HepG2 (cell line): Measurements from ENCODE around the gene STK36. TPM values are rescaled to one million over a fixed set of nuclear protein-coding genes. Genes with fewer than 3 reads are reported as not detected.
A peak's percentile ranks its signal among the peaks of the same experiment; 100 is the strongest.

Source experiments
- CCAR2 ChIP-seq: fragments of 200-400 bp; formaldehyde crosslinking; optimal IDR thresholded peaks from 2 replicates; pipeline ENCODE3; 2018; ENCODE audit warnings: low read depth, mild to moderate bottlenecking, low read length, moderate library complexity
- EZH2 ChIP-seq: conservative IDR thresholded peaks from 2 replicates; pipeline ENCODE4 v1.6.1; 2012; ENCODE audit warnings: mild to moderate bottlenecking, low read depth, low read length, moderate library complexity
- HMGXB4 ChIP-seq, 2 experiments: sonication (generic) in 1 of 2; formaldehyde crosslinking in 1 of 2; IDR thresholded peaks; 2 replicates each; pipeline versions ENCODE4 v1.4.0 to v1.6.1; 2018 to 2020; ENCODE audit warnings: missing genetic modification reagents in 2 of 2, borderline replicate concordance in 1 of 2, low read depth in 1 of 2, mild to moderate bottlenecking in 1 of 2, missing biosample characterization in 1 of 2
- HNF4G ChIP-seq, 2 experiments: sonication (generic) in 1 of 2; formaldehyde crosslinking in 1 of 2; IDR thresholded peaks; 2 replicates each; pipeline versions ENCODE4 v1.4.0 to v1.6.1; 2011 to 2020; ENCODE audit warnings: borderline replicate concordance in 2 of 2, low read depth in 2 of 2, mild to moderate bottlenecking in 2 of 2, low read length in 1 of 2, missing genetic modification reagents in 1 of 2, moderate library complexity in 1 of 2
- KMT2A ChIP-seq: sonication (generic); formaldehyde crosslinking; IDR thresholded peaks from 2 replicates; pipeline ENCODE4 v1.4.0; 2020; ENCODE audit warnings: missing genetic modification reagents
- ONECUT2 ChIP-seq: sonication (generic); formaldehyde crosslinking; IDR thresholded peaks from 2 replicates; pipeline ENCODE4 v1.4.0; 2020; ENCODE audit warnings: missing genetic modification reagents
- ZNF280D ChIP-seq: sonication (generic); formaldehyde crosslinking; IDR thresholded peaks from 2 replicates; pipeline ENCODE4 v1.5.1; 2020; ENCODE audit warnings: mild to moderate bottlenecking, missing genetic modification reagents
- ZNF281 ChIP-seq: sonication (generic); formaldehyde crosslinking; IDR thresholded peaks from 2 replicates; pipeline ENCODE4 v1.4.0; 2020; ENCODE audit warnings: missing genetic modification reagents, borderline replicate concordance
- ZNF597 ChIP-seq: sonication (generic); formaldehyde crosslinking; IDR thresholded peaks from 2 replicates; pipeline ENCODE4 v1.5.0; 2020; ENCODE audit warnings: missing genetic modification reagents
- ZNF839 ChIP-seq: sonication (generic); formaldehyde crosslinking; IDR thresholded peaks from 2 replicates; pipeline ENCODE4 v1.4.0; 2020; ENCODE audit warnings: missing genetic modification reagents, mild to moderate bottlenecking, borderline replicate concordance
- polyA plus RNA-seq, 8 experiments: library from polyadenylated mRNA; depleted of rRNA in 3 of 8; stranded (reverse) in 7 of 8; unstranded in 1 of 8; fragments of >200 nt; fragmentation: Illumina TruSeq in 4 of 8; extraction: Trizol in 4 of 8; gene quantifications; 2 replicates each; pipeline versions ENCODE4 v1.2.1 to v1.2.3, GENCODE V29; 2011 to 2016; ENCODE audit warnings: low read depth in 4 of 8, missing spikeins in 1 of 8, mixed read lengths in 1 of 8; ENCODE audit not compliant: insufficient read depth in 1 of 8
- total RNA-seq, 5 experiments: library from RNA; depleted of rRNA; stranded (reverse); fragments of >200 nt; fragmentation: Illumina TruSeq; extraction: Trizol; gene quantifications; 2 replicates each; pipeline ENCODE4 v1.2.3, GENCODE V29; 2016; ENCODE audit warnings: low read depth in 1 of 5

STK36 gene
- total and polyA plus RNA-seq, 2 of the 13 experiments (the other 11 are each of a cell fraction or from before 2014, with no cell fraction given): 45.9 to 83.5 TPM

- TF ChIP-seq ZNF839 (0 out of 2 replicates have a peak, but pooled peaks have one; percentile 47), HMGXB4 (CRISPR knock-in tag; IDR thresholded peaks at IDR 0.05; ENCODE audit: borderline replicate concordance in 1 of 2, low read depth in 1 of 2) (0 out of 4 replicates have a peak, but pooled peaks have one; percentile 38 to 52), CCAR2 (no peak), HNF4G (IDR thresholded peaks at IDR 0.05; ENCODE audit: borderline replicate concordance, low read depth, low read length) (no peak; the same call in 1 of the 2 replicates), HNF4G (CRISPR knock-in tag; IDR thresholded peaks at IDR 0.05; ENCODE audit: borderline replicate concordance, low read depth) (peak; percentile 80; the same call in 1 of the 2 replicates), KMT2A (CRISPR knock-in tag) (0 out of 2 replicates have a peak, but pooled peaks have one; percentile 6), ZNF597 (no peak), EZH2 (no peak), ONECUT2 (no peak), ZNF281 (CRISPR knock-in tag) (peak; percentile 84; the same call in 1 of the 2 replicates), ZNF280D (peak; percentile 95)
Observed at GRCh38 chr2:218733171-218734021, 61.5 kb downstream of the STK36 start (continued).
